NCI-H2107 treated with DMSO at 0.1 percent for 48 hours (cell line): ENCODE data around the gene TCF12.

Source experiments
- DNase-seq: peaks from one replicate; lab custom pipeline; 2025; ENCODE audit not compliant: unreplicated experiment; lab: John Stamatoyannopoulos, UW

Gene TCF12

GRCh38 chr15:57203906-57204305 lies 285.5 kb downstream of the TCF12 start:
- DNase-seq = no peak

- no peak for DNase-seq
Observed at GRCh38 chr15:57205027-57205855, 286.8 kb downstream of the TCF12 start.

GRCh38 chr15:57205996-57206395 lies 287.6 kb downstream of the TCF12 start:
- DNase-seq = no peak

- DNase-seq = peak; percentile 34
Observed at GRCh38 chr15:57213862-57214261, 295.4 kb downstream of the TCF12 start.

GRCh38 chr15:57215326-57215725 lies 296.9 kb downstream of the TCF12 start:
- DNase-seq = no peak

- DNase-seq = no peak
Observed at GRCh38 chr15:57215881-57216280, 297.4 kb downstream of the TCF12 start.

GRCh38 chr15:57216288-57216687 lies 297.8 kb downstream of the TCF12 start:
- DNase-seq = no peak

GRCh38 chr15:57217778-57218598 lies 299.5 kb downstream of the TCF12 start:
- DNase-seq = peak; percentile 56

GRCh38 chr15:57218826-57219576 lies 300.6 kb downstream of the TCF12 start:
- peak; percentile 90 for DNase-seq

- peak; percentile 30 for DNase-seq
Observed at GRCh38 chr15:57220205-57220604, 301.8 kb downstream of the TCF12 start.

- no peak for DNase-seq
Observed at GRCh38 chr15:57221134-57221533, 302.7 kb downstream of the TCF12 start.

GRCh38 chr15:57223345-57223744 lies 304.9 kb downstream of the TCF12 start:
- no peak for DNase-seq

- no peak for DNase-seq
Observed at GRCh38 chr15:57223887-57224286, 305.4 kb downstream of the TCF12 start.

GRCh38 chr15:57224664-57225063 lies 306.2 kb downstream of the TCF12 start:
- DNase-seq = peak; percentile 42

GRCh38 chr15:57227166-57227565 lies 308.7 kb downstream of the TCF12 start:
- no peak for DNase-seq

- no peak for DNase-seq
Observed at GRCh38 chr15:57227899-57228298, 309.5 kb downstream of the TCF12 start.

- no peak for DNase-seq
Observed at GRCh38 chr15:57228395-57228794, 310.0 kb downstream of the TCF12 start.

- DNase-seq = no peak
Observed at GRCh38 chr15:57229051-57229450, 310.6 kb downstream of the TCF12 start.

GRCh38 chr15:57231559-57231958 lies 313.1 kb downstream of the TCF12 start:
- DNase-seq = no peak

- DNase-seq = no peak
Observed at GRCh38 chr15:57234156-57234555, 315.7 kb downstream of the TCF12 start.

- DNase-seq = no peak
Observed at GRCh38 chr15:57235186-57235585, 316.7 kb downstream of the TCF12 start.
